HL-60/S4 treated with retinoic acid at 250 ng/mL for 4 days and 3 days (cell line): ENCODE measurements around the gene OR10A3.

Experiments used
- in situ Hi-C: fragments of 300-500 bp; cut with MboI; formaldehyde crosslinking; loops from 2 replicates; pipeline ENCODE4 v1.7.0; 2022; ENCODE audit warnings: low sequenced_read_pairs

Gene OR10A3

DNA sequence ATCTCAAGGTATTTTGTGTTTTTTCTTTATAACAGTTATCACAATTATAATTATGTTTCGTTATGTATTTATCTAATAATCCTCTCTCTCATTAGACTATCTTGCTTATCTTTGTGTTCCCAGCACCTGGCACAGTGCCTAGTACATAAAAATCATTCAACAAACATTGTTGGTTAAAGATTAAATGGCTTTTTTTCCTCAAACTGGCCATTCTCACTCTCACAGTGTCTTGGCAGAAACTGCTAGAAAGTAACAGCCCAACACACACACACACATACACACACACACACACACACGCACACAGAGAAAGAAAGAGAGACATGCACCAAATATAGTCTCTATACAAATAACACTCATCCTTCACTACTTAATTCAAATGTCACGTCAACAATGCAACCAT lies 47.3 kb downstream of the OR10A3 start:
- in situ Hi-C loops: no loop called here

- in situ Hi-C loops: no loop called here
Measured at GRCh38 chr11:7893796-7894195, 47.7 kb downstream of the OR10A3 start.

DNA sequence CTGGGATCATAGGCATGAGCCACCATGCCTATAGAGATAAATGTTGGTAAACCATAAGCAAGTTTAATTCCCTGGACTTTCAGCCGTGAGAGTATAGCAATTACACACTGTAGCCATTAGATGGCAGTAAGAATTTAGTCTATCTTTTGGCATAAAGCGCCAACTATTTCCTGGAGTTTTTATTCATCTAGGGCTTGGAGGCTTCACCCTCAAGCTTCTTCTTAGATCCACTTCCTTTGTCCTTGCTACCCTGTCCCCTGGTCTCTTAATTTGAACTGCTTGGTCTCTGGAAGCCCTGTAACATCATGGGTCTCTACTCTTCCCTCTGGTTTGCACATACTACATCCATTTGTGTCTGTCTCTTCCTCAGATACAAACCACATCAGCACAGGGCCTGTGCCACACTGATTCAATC lies 48.7 kb downstream of the OR10A3 start:
- in situ Hi-C loops: no loop called here

GRCh38 chr11:7892059-7892699 lies 49.3 kb downstream of the OR10A3 start:
- in situ Hi-C loops: no loop called here

DNA sequence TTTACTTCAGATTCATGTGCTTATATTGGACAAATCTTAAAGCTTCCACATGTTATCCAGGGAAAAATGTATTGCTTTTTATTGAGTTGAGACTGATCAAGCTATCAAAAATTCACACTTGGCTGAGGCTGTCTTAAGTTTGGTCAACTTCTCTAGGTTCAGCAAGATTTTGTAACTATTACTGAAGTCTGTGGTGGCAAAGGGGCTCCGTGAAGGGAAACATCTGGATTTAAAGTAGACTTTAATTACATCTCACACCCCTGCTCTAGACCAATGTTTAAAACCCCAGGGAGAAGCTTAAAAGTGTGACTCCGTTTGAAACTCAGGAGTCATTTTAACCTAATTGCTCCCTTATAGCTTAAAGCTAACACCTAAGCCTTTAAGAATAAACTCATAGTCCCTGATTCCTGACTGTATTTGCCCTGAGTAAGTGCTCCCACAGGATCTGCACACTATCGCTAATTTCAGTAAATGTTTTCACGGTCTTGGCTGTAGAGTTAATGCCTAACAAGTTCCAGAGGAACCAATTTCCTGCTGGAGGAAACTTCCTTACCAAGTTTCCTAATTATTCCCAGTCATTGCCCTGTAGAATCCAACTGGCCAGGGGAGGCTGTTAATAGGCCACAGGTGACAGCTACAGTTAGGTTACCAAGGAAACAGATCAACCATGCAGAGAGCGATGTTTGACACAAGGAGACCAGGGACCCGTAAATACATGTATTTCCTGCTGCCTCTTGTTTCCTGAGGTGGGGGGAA lies 50.9 kb downstream of the OR10A3 start:
- in situ Hi-C loops: no loop called here

GRCh38 chr11:7889985-7890384 lies 51.5 kb downstream of the OR10A3 start:
- in situ Hi-C loops: no loop called here
